Measurements from ENCODE around the gene KRTAP23-1.

Gene KRTAP23-1

DNA sequence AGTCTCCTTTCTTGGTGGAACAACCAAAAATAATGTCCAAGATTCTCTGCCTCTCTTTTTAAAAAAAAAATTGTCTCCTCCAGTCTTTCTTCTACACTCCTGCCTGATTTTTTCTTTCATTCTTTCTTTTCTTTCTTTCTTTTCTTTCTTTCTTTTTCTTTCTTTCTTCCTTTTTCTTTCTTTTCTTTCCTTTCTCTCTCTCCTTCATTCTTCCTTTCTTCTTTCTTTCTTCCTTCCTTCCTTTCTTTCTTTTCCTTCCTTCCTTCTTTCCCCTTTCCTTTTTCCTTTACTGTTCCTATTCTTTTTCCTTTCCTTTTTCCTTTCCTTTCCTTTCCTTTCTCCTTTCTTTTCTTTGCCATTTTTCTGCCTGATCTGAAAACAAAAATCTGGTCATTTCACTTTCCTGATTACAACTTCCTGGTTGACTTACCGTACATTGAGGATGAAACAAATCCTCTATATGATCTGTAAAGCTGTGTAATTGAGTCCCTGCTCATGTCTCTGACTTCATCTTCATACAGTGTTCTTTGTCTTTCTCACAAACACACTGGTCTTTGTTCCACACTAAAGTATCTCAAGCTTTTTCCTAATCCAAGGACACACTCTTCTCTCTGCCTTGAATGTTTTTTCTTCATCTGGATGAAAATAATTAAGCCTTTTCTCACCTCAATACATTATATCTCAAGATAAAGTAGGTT lies 6.1 kb upstream of the KRTAP23-1 start:
- no peak overlapping the region for H3K9ac ChIP-seq (ENCODE audit: low read length)
- no peaks in the 10 kb centered on the region for H4K20me1 ChIP-seq (ENCODE audit: insufficient read depth, low read length)
- DNase-seq = no peak
- H3F3A ChIP-seq (ENCODE audit: insufficient read depth, low read length) = no peaks in the 10 kb centered on the region
- TF ChIP-seq CTCF (IDR thresholded peaks at IDR 0.05; ENCODE audit: low read length) = no peak
- TF ChIP-seq EZH2 (optimal IDR thresholded peaks at IDR 0.05; ENCODE audit: low read depth, low read length) = no peak
- TF ChIP-seq EZH2phosphoT487 (IDR thresholded peaks at IDR 0.05; ENCODE audit: low read length) = no peak
- no peak overlapping the region for H2AFZ ChIP-seq (ENCODE audit: low read length)
- no peaks in the 10 kb centered on the region for H3K79me2 ChIP-seq (ENCODE audit: low read length)
- no peak overlapping the region for H3K27ac ChIP-seq (ENCODE audit: low read length)
- no peaks in the 10 kb centered on the region for H3K36me3 ChIP-seq (replicated peaks; ENCODE audit: insufficient read depth, low read length)
- no peak overlapping the region for H3K4me3 ChIP-seq (ENCODE audit: low read length)
- no peak overlapping the region for H3K4me2 ChIP-seq (ENCODE audit: low read depth, low read length)
- no peaks in the 10 kb centered on the region for H3K9me3 ChIP-seq (replicated peaks; ENCODE audit: insufficient read depth, low read length)
- H3K9me2 ChIP-seq (replicated peaks; ENCODE audit: insufficient read depth, low read length) = no peaks in the 10 kb centered on the region
- H3K27me3 ChIP-seq (replicated peaks; ENCODE audit: insufficient read depth, low read length) = no peaks in the 10 kb centered on the region
- H3K4me1 ChIP-seq (ENCODE audit: low read length) = no peaks in the 10 kb centered on the region

DNA sequence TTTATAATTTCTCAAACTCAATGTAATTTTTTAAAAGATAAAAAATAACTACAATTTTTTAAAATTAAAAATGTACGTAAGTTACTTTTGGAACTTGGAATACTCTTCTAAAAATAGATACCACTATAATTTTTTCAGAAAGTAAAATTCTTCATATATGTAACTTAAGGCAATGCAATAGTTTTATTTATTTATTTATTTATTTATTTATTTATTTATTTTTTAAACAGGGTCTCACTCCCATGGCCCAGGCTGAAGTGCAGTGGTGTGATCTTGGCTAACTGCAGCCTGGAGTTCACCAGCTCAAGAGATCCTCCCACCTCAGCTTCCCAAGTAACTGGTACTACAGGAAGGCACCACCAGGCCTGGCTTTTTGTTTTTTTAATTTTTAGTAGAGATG lies 3.1 kb upstream of the KRTAP23-1 start:
- no peaks in the 10 kb centered on the region for H3K9me2 ChIP-seq (replicated peaks; ENCODE audit: insufficient read depth, low read length)
- no peaks in the 10 kb centered on the region for H3K9me3 ChIP-seq (replicated peaks; ENCODE audit: insufficient read depth, low read length)
- no peak overlapping the region for H2AFZ ChIP-seq (ENCODE audit: low read length)
- TF ChIP-seq CTCF (IDR thresholded peaks at IDR 0.05; ENCODE audit: low read length) (no peak), EZH2phosphoT487 (IDR thresholded peaks at IDR 0.05; ENCODE audit: low read length) (no peak), EZH2 (optimal IDR thresholded peaks at IDR 0.05; ENCODE audit: low read depth, low read length) (no peak)
- no peak overlapping the region for H3K4me3 ChIP-seq (ENCODE audit: low read length)
- no peaks in the 10 kb centered on the region for H3K27me3 ChIP-seq (replicated peaks; ENCODE audit: insufficient read depth, low read length)
- no peak overlapping the region for H3K9ac ChIP-seq (ENCODE audit: low read length)
- no peaks in the 10 kb centered on the region for H3F3A ChIP-seq (ENCODE audit: insufficient read depth, low read length)
- no peaks in the 10 kb centered on the region for H3K79me2 ChIP-seq (ENCODE audit: low read length)
- H3K4me1 ChIP-seq (ENCODE audit: low read length) = no peaks in the 10 kb centered on the region
- no peaks in the 10 kb centered on the region for H3K36me3 ChIP-seq (replicated peaks; ENCODE audit: insufficient read depth, low read length)
- H4K20me1 ChIP-seq (ENCODE audit: insufficient read depth, low read length) = no peaks in the 10 kb centered on the region
- DNase-seq = no peak
- H3K27ac ChIP-seq (ENCODE audit: low read length) = no peak overlapping the region
- H3K4me2 ChIP-seq (ENCODE audit: low read depth, low read length) = no peak overlapping the region

GRCh38 chr21:30349572-30349971 lies 1.2 kb upstream of the KRTAP23-1 start:
- no peak for DNase-seq

More at GRCh38 chr21:30349572-30349971, 1.2 kb upstream of the KRTAP23-1 start:
- H3K27me3 ChIP-seq (replicated peaks; ENCODE audit: insufficient read depth, low read length) = no peaks in the 10 kb centered on the region
- no peaks in the 10 kb centered on the region for H4K20me1 ChIP-seq (ENCODE audit: insufficient read depth, low read length)
- H3K36me3 ChIP-seq (replicated peaks; ENCODE audit: insufficient read depth, low read length) = no peaks in the 10 kb centered on the region
- H3F3A ChIP-seq (ENCODE audit: insufficient read depth, low read length) = no peaks in the 10 kb centered on the region
- no peak overlapping the region for H3K4me3 ChIP-seq (ENCODE audit: low read length)
- no peaks in the 10 kb centered on the region for H3K9me3 ChIP-seq (replicated peaks; ENCODE audit: insufficient read depth, low read length)
- H3K9ac ChIP-seq (ENCODE audit: low read length) = no peak overlapping the region
- H3K27ac ChIP-seq (ENCODE audit: low read length) = no peak overlapping the region
- H3K4me1 ChIP-seq (ENCODE audit: low read length) = no peaks in the 10 kb centered on the region
- TF ChIP-seq EZH2phosphoT487 (IDR thresholded peaks at IDR 0.05; ENCODE audit: low read length) (no peak), CTCF (IDR thresholded peaks at IDR 0.05; ENCODE audit: low read length) (no peak), EZH2 (optimal IDR thresholded peaks at IDR 0.05; ENCODE audit: low read depth, low read length) (no peak)
- H2AFZ ChIP-seq (ENCODE audit: low read length) = no peak overlapping the region
- H3K9me2 ChIP-seq (replicated peaks; ENCODE audit: insufficient read depth, low read length) = no peaks in the 10 kb centered on the region
- no peak overlapping the region for H3K4me2 ChIP-seq (ENCODE audit: low read depth, low read length)
- H3K79me2 ChIP-seq (ENCODE audit: low read length) = no peaks in the 10 kb centered on the region
